Subcutaneous abdominal adipose tissue (tissue), 5 donors: ENCODE measurements around the gene SLC2A4.
"Not testable (repeated sequence)": the region's sequence is repeated elsewhere in the genome, so short reads cannot be mapped to it uniquely, and the experiment has no call there.

Source experiments
- H3K27ac ChIP-seq: one replicate; pipeline ENCODE4 v1.7.0; 2013; ENCODE audit warnings: low read depth, mild to moderate bottlenecking, inconsistent platforms, low read length, moderate library complexity
- H3K27me3 ChIP-seq, 5 donors: one replicate each; pipeline ENCODE4 v1.7.0; 2013; ENCODE audit warnings: low read length in 5 of 5, inconsistent platforms in 1 of 5; ENCODE audit not compliant: control insufficient read depth in 5 of 5, insufficient read depth in 4 of 5
- H3K36me3 ChIP-seq, 5 donors: one replicate each; pipeline ENCODE4 v1.7.0; 2013; ENCODE audit warnings: low read length in 5 of 5; ENCODE audit not compliant: control insufficient read depth in 5 of 5, insufficient read depth in 5 of 5
- H3K4me1 ChIP-seq, 5 donors: one replicate each; pipeline ENCODE4 v1.7.0; 2013; ENCODE audit warnings: low read length in 5 of 5, mild to moderate bottlenecking in 3 of 5, moderate library complexity in 1 of 5; ENCODE audit not compliant: control insufficient read depth in 5 of 5, insufficient read depth in 5 of 5
- H3K4me3 ChIP-seq, 5 donors: one replicate each; pipeline ENCODE4 v1.7.0; 2013; ENCODE audit warnings: low read length in 5 of 5, low read depth in 1 of 5
- H3K9ac ChIP-seq, 5 donors: one replicate each; pipeline ENCODE4 v1.7.0; 2013; ENCODE audit warnings: low read length in 5 of 5, mild to moderate bottlenecking in 4 of 5, moderate library complexity in 3 of 5
- H3K9me3 ChIP-seq, 5 donors: one replicate each; pipeline ENCODE4 v1.7.0; 2013; ENCODE audit warnings: low read length in 5 of 5; ENCODE audit not compliant: control insufficient read depth in 5 of 5
- donor health status: healthy.
- donor health status: healthy.
- donor health status: healthy.
- donor health status: healthy.
- donor health status: healthy.

Gene SLC2A4

DNA sequence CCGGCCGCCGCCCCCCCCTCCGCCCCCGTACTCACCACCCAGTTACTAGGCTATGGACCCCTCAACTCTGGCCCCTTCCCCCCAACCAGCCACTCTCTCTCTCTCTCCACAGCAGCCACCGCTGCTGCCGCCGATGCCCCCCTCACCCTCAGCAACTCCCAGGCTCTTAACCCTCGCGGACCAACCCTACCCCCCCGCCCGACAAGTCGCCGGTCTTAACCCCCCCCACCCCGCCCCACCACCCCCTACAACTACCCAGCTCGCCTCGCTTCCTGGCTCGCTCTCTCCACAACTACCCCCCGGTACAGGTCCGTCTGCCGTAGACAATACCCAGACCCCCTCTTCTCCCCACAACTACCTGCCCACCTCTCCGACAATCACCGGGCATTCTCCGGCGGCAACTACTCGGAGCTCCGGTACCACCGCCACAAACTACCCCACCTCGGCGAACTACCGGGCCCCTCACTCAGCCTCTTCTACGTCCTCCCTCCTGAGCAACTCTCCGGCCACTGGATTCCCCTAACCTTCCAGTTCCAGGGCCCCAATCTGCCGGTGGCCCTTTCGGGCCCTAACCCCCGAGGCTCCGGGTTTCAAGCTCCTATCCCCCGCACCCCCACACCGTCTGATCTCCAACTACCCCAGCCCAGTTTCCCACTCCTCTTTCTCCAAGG lies 43.0 kb upstream of the SLC2A4 start:
- Histone ChIP-seq H3K9me3 (no peaks in the 10 kb centered on the region), H3K4me1 (peaks cover 14 to 66% (median 54%) of the 10 kb centered on the region in 5 donors), H3K4me3 (peak overlapping the region; percentile 88 to 93 (median 89)), H3K27ac (peak overlapping the region; percentile 99), H3K36me3 (peaks cover 0 to 30% (median 25%) of the 10 kb centered on the region in 5 donors), H3K9ac (peak overlapping the region; percentile 87 to 97 (median 92)), H3K27me3 (no peaks in the 10 kb centered on the region)

DNA sequence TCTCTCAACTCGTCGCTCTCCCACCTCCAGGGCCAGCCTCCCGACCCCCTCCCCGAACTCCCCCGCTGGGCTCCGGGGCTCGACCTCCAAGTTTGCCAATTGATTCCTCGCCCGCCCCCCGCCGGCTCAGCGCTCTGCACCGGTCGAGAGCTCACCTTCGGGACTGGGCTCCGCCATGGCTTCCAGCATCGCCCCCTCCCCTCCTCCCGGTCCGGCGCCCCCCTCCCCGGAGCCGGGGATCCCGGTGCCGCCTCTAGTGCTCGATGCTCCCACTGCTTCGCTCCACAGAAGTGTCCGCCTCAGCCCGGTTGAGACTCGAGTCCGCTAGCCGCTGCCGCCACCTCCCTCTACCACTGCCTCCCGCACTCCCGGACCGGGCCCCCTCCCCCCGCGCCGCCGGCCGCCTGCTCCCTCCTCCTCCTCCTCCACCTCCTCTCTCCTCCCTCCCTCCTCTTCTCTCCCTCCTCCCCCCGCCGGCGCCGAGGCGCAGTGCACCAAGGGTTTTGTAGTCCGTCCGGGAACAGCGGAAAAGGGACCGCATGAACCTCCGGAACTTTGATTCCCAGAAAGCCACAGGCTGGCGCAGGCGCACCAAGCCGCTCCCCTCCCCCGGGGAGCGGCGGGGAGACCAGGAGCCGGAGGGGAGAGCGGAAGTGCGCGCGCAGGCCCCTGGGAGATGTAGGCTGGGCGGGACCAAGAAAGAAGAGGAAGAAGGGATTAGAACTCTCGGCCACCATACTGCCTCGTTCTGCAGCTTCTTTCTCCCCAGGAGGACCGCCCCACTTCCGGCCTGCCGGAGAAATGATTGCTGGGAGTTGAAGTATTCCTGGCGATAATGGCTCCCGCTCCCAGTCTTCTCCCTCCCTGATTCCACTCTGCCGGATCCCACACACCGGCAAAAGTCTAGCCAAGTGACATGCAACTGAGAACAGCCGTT lies 42.2 kb upstream of the SLC2A4 start, which contains the start of gene PHF23:
Gene PHF23 (minus strand): TSS at position 367 of the 937 bp plus-strand sequence. CDS start 178 bp downstream, at position 189.
- Histone ChIP-seq H3K4me3 (peak within 1 kb of the TSS; percentile 88 to 96 (median 93)), H3K27ac (peak within 1 kb of the TSS; percentile 99), H3K9me3 (no peaks in the 10 kb centered on the region), H3K36me3 (peaks cover 0 to 38% (median 31%) of the 10 kb centered on the region in 5 donors), H3K4me1 (peaks cover 14 to 61% (median 50%) of the 10 kb centered on the region in 5 donors), H3K9ac (peak within 1 kb of the TSS; percentile 87 to 97 (median 92)), H3K27me3 (no peaks in the 10 kb centered on the region)

- Histone ChIP-seq H3K27ac (peak overlapping the region; percentile 99), H3K36me3 (peaks cover 0 to 40% (median 34%) of the 10 kb centered on the region in 5 donors), H3K9me3 (no peaks in the 10 kb centered on the region), H3K4me3 (peak overlapping the region; percentile 94 to 98 (median 96)), H3K9ac (peak overlapping the region in 3 of 5 donors; percentile 50 to 96 (median 95)), H3K4me1 (peaks cover 14 to 51% (median 40%) of the 10 kb centered on the region in 5 donors), H3K27me3 (no peaks in the 10 kb centered on the region)
These were observed 41.1 kb upstream of the SLC2A4 start for GRCh38 chr17:7240375-7240774.

DNA sequence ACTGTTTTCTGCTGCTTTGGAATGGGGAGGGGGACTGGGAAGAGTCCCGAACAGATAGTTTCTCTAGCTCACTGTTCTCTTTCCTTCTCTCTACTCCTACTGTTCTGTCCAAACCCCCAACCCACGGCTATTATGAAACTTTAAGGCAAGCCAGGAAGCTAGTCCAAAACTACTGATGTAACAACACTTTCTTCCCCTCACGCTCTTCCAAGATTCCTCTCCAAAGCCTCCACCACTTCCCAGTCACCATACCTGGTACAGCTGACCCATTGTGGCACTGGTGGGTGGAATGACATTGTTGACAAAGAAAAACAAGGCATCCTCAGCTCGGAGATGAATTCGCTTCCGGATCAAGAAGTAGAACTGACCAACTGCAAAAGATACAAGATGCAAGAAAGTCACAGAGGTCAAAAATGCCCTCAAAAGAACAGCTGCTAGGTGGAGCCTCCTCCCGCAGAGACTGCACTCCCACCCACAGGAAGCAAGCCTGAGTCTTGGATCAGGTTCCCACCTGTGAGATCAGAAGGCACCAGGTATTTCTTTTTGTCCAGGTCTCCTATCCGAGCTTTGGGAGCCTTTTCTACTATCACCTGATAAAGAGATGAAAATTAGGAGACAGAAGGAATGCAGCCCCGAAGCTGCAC lies 40.3 kb upstream of the SLC2A4 start:
- H3K27ac ChIP-seq = peak overlapping the region; percentile 99
- peak overlapping the region; percentile 94 to 98 (median 96) for H3K4me3 ChIP-seq
- peak overlapping the region; percentile 94 to 98 (median 96) for H3K9ac ChIP-seq
- peaks cover 0 to 39% (median 32%) of the 10 kb centered on the region in 5 donors for H3K36me3 ChIP-seq
- no peaks in the 10 kb centered on the region for H3K9me3 ChIP-seq
- peaks cover 14 to 49% (median 39%) of the 10 kb centered on the region in 5 donors for H3K4me1 ChIP-seq
- H3K27me3 ChIP-seq = no peaks in the 10 kb centered on the region

GRCh38 chr17:7241783-7242716 lies 39.5 kb upstream of the SLC2A4 start, which contains the start of gene GABARAP:
TSS of gene GABARAP (minus strand) at chr17:7242449. CDS start at chr17:7242330, 119 bp downstream.
- H3K9me3 ChIP-seq = no peaks in the 10 kb centered on the region
- H3K4me1 ChIP-seq = peaks cover 14 to 43% (median 36%) of the 10 kb centered on the region in 5 donors
- peak within 1 kb of the TSS; percentile 94 to 98 (median 96) for H3K4me3 ChIP-seq
- H3K9ac ChIP-seq = peak within 1 kb of the TSS; percentile 94 to 98 (median 96)
- peak within 1 kb of the TSS; percentile 99 for H3K27ac ChIP-seq
- no peaks in the 10 kb centered on the region for H3K27me3 ChIP-seq
- H3K36me3 ChIP-seq = peaks cover 3 to 41% (median 34%) of the 10 kb centered on the region in 5 donors

- peak overlapping the region; percentile 91 to 97 (median 95) for H3K9ac ChIP-seq
- no peaks in the 10 kb centered on the region for H3K27me3 ChIP-seq
- no peaks in the 10 kb centered on the region for H3K9me3 ChIP-seq
- peak overlapping the region; percentile 99 for H3K27ac ChIP-seq
- peaks cover 3 to 42% (median 34%) of the 10 kb centered on the region in 5 donors for H3K36me3 ChIP-seq
- peaks cover 11 to 38% (median 31%) of the 10 kb centered on the region in 5 donors for H3K4me1 ChIP-seq
- H3K4me3 ChIP-seq = peak overlapping the region; percentile 61 to 98 (median 96)
These were observed 38.6 kb upstream of the SLC2A4 start for GRCh38 chr17:7242717-7243452.

DNA sequence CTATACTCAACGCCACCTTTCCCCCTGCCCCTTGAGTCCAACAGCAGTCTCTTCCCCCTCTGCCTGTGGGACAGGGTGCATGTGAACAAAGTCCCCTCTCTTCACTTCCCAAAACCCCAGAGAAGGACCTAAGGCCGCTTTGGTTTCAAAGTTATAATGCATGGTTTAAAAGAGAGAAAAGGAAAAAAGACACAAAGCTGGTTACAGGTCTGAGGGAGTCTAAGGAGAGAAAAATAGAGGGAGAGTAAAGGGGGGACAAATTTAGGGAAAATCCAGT lies 38.1 kb upstream of the SLC2A4 start:
- H3K27ac ChIP-seq = peak overlapping the region; percentile 99
- H3K9ac ChIP-seq = peak overlapping the region; percentile 81 to 96 (median 94)
- peak overlapping the region; percentile 61 to 98 (median 96) for H3K4me3 ChIP-seq
- H3K36me3 ChIP-seq = peaks cover 3 to 42% (median 34%) of the 10 kb centered on the region in 5 donors
- H3K27me3 ChIP-seq = no peaks in the 10 kb centered on the region
- no peaks in the 10 kb centered on the region for H3K9me3 ChIP-seq
- H3K4me1 ChIP-seq = peaks cover 11 to 38% (median 31%) of the 10 kb centered on the region in 5 donors

GRCh38 chr17:7243838-7244237 lies 37.7 kb upstream of the SLC2A4 start:
- H3K4me3 ChIP-seq, H3K9me3 ChIP-seq, H3K27me3 ChIP-seq: not testable (repeated sequence)
- H3K9ac ChIP-seq = peak overlapping the region in 3 of 5 donors; percentile 51 to 95 (median 81)
- peaks cover 3 to 42% (median 34%) of the 10 kb centered on the region in 5 donors for H3K36me3 ChIP-seq
- peak overlapping the region; percentile 99 for H3K27ac ChIP-seq
- H3K4me1 ChIP-seq = peaks cover 11 to 38% (median 35%) of the 10 kb centered on the region in 5 donors
